CD4-positive, alpha-beta memory T cell (primary cell): Measurements from ENCODE around the gene RND3. TPM values are rescaled to one million over a fixed set of nuclear protein-coding genes. Genes with fewer than 3 reads are reported as not detected.

Source experiments
- CTCF ChIA-PET: fragments of 350-600 bp; sonication (Branson Sonifier 250); formaldehyde crosslinking; loops from one replicate; lab custom pipeline; 2021; ENCODE audit warnings: inconsistent platforms; ENCODE audit not compliant: partially characterized antibody; lab: Charles Lee
- POLR2A ChIA-PET: fragments of 350-600 bp; sonication (Branson Sonifier 250); formaldehyde crosslinking; loops from one replicate; lab custom pipeline; 2021; ENCODE audit not compliant: partially characterized antibody; lab: Charles Lee
- DNase-seq, 5 donors: peaks; one replicate each; pipeline versions ENCODE4 v3.0.0 to v3.0.0-alpha.2; 2020 to 2022; ENCODE audit warnings: mixed read lengths in 1 of 5
- H3K27ac ChIP-seq: one replicate; pipeline ENCODE4 v1.7.0; 2013; ENCODE audit warnings: low read depth, low read length
- H3K27me3 ChIP-seq: 2 replicates; pipeline ENCODE4 v1.7.0; 2013; ENCODE audit warnings: mild to moderate bottlenecking, low read length, moderate library complexity; ENCODE audit not compliant: insufficient read depth
- H3K36me3 ChIP-seq: 2 replicates; pipeline ENCODE4 v1.7.0; 2013; ENCODE audit warnings: mild to moderate bottlenecking, low read length, moderate library complexity; ENCODE audit not compliant: insufficient read depth
- H3K4me1 ChIP-seq: 2 replicates; pipeline ENCODE4 v1.7.0; 2013; ENCODE audit warnings: mild to moderate bottlenecking, low read length, moderate library complexity; ENCODE audit not compliant: insufficient read depth
- H3K4me3 ChIP-seq, 2 donors: one replicate each; pipeline ENCODE4 v1.7.0; 2013; ENCODE audit warnings: low read length in 2 of 2, mild to moderate bottlenecking in 1 of 2
- H3K9me3 ChIP-seq, 2 donors: one replicate each; pipeline ENCODE4 v1.7.0; 2013; ENCODE audit warnings: low read length in 2 of 2, control low read depth in 1 of 2; ENCODE audit not compliant: control insufficient read depth in 1 of 2
- H3K27ac Mint-ChIP-seq, 7 donors: one replicate each; pipeline ENCODE4 v1.8.0; 2020 to 2021; ENCODE audit warnings: mixed read lengths in 7 of 7, mild to moderate bottlenecking in 6 of 7, inconsistent platforms in 3 of 7, moderate library complexity in 3 of 7
- H3K27me3 Mint-ChIP-seq, 2 donors: one replicate each; pipeline ENCODE4 v1.8.0; 2020 to 2021; ENCODE audit warnings: mixed read lengths in 2 of 2
- H3K36me3 Mint-ChIP-seq, 2 donors: one replicate each; pipeline ENCODE4 v1.8.0; 2020 to 2021; ENCODE audit warnings: mixed read lengths in 2 of 2, inconsistent platforms in 1 of 2, mild to moderate bottlenecking in 1 of 2
- H3K4me1 Mint-ChIP-seq, 4 donors: one replicate each; pipeline ENCODE4 v1.8.0; 2020 to 2021; ENCODE audit warnings: mixed read lengths in 4 of 4, mild to moderate bottlenecking in 1 of 4
- H3K4me3 Mint-ChIP-seq, 8 donors: one replicate each; pipeline ENCODE4 v1.8.0; 2020 to 2021; ENCODE audit warnings: mixed read lengths in 8 of 8, mild to moderate bottlenecking in 7 of 8, moderate library complexity in 6 of 8, inconsistent platforms in 3 of 8
- H3K9me3 Mint-ChIP-seq, 8 donors: one replicate each; pipeline ENCODE4 v1.8.0; 2020 to 2021; ENCODE audit warnings: mixed read lengths in 8 of 8, mild to moderate bottlenecking in 5 of 8, inconsistent platforms in 3 of 8, moderate library complexity in 1 of 8
- intact Hi-C: fragments of 100-400 bp; cut with micrococcal nuclease; formaldehyde crosslinking; loops from one replicate; pipeline ENCODE4 v1.15.1; 2023
- polyA plus RNA-seq, 2 donors: library from polyadenylated mRNA; unstranded; fragments of 300-500 nt; fragmentation: Illumina TruSeq; gene quantifications; one replicate each; pipeline ENCODE4 v1.2.3, GENCODE V29; 2021
- total RNA-seq, 2 experiments: library from RNA; stranded (reverse); gene quantifications; one replicate each; pipeline ENCODE4 v1.2.3, GENCODE V29; 2021

RND3 gene
- total and polyA plus RNA-seq, 4 experiments from 2014 or later, result not detected

DNA sequence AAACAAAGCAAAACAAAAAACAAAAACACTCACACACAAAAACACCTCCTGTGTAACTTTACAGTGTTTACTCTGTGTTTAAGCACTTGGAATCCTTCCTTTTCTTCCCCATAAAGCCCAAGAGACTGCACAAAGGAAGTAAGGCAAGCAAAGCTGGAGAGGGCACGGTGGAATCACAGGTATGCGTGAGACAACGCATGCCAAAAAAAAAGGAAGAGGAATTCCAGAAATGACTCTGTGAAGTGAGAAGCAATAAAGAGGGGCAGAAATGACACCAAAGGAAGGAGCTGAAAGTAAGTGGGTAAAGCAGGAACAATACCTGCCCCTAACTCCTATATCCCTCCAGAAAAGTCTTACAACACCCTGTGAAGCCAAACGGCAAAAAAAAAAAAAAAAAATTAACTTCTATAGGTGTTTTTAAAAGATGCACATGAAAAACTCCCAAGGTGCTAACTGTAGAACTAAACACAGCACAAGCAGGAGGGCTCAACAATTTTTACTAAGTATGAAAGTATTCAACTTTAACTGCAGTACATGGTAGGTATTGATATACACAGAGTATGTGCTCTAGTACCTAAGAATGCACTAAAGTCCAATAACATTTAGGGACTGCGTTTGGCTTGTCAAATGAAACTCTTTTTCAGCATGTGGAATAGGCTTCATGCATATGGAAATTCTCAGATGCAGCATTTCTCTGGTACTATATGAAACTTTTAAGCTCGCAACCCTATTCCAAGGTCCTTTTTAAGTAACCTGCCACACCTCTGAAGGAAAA, 9.1 kb downstream of the RND3 start:
- Mint-ChIP-seq H3K27me3 (peaks cover 4 to 8% of the 10 kb centered on the region in 2 donors), H3K4me3 (no peak overlapping the region), H3K4me1 (no peaks in the 10 kb centered on the region), H3K36me3 (no peaks in the 10 kb centered on the region), H3K9me3 (peaks cover 0 to 2% (median 0%) of the 10 kb centered on the region in 8 donors), H3K27ac (no peak overlapping the region)
- Histone ChIP-seq H3K27me3 (no peaks in the 10 kb centered on the region), H3K4me3 (no peak overlapping the region), H3K36me3 (no peaks in the 10 kb centered on the region), H3K9me3 (no peaks in the 10 kb centered on the region), H3K4me1 (no peaks in the 10 kb centered on the region), H3K27ac (no peak overlapping the region)
- ChIA-PET CTCF (no interaction called here), POLR2A (interaction anchor here (0.7 kb wide), 1 partner anchor 404 kb away, joined by 3 read pairs; no protein-coding TSS in a partner anchor)
- intact Hi-C loops, result no loop called here
- no peak for DNase-seq

DNA sequence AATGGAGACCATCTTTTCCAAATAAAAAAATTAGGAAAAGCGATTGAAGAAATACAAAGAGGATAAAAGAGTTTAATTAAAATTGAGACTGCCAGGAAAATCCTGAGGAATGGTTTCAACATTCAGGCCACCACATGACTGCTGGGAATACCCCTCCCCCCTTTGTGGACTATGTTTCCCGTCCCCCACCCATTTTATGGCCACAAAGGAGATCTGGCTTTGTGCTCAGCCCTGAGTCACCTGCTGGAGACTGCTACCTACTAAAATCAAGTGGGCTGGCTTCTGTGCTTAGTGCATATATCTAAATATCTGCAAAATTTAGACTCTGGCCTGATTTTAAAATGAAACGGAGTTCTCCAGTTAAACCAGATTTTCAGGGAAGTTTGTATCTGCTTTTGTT, 10.1 kb downstream of the RND3 start:
- H3K4me1 Mint-ChIP-seq, result no peaks in the 10 kb centered on the region
- DNase-seq, result no peak
- H3K27ac ChIP-seq, result no peak overlapping the region
- H3K27ac Mint-ChIP-seq, result no peak overlapping the region
- H3K27me3 ChIP-seq, result no peaks in the 10 kb centered on the region
- H3K9me3 Mint-ChIP-seq, result peaks cover 0 to 2% (median 0%) of the 10 kb centered on the region in 8 donors
- no peaks in the 10 kb centered on the region for H3K4me1 ChIP-seq
- no peaks in the 10 kb centered on the region for H3K36me3 ChIP-seq
- H3K27me3 Mint-ChIP-seq, result no peaks in the 10 kb centered on the region
- H3K9me3 ChIP-seq, result no peaks in the 10 kb centered on the region
- ChIA-PET CTCF (no interaction called here), POLR2A (no interaction called here)
- intact Hi-C loops, result no loop called here
- H3K4me3 Mint-ChIP-seq, result no peak overlapping the region
- H3K4me3 ChIP-seq, result no peak overlapping the region
- H3K36me3 Mint-ChIP-seq, result no peaks in the 10 kb centered on the region

DNA sequence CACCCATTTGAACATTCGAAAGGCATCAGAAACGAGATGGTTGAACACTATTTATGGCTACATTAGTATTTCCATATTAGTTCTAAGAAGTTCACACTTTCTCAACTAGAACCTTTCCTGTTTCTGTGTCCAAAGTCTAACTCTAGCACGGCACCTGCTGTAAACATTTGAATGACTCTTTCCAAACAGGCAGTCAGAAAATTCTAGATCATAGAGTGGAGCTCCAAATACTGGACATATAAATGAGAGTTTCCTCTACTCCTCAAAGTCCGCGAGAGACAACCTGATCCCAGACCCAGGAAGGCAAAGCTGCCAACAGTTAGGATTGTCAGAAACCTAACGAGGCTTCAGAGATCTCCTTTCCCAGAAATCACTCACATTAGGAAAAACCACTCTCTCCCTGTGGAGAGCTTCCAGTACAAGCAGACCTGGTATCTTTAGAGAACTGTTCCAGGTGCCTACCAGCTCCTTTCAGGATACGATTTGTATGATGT, 10.6 kb downstream of the RND3 start:
- POLR2A ChIA-PET, result no interaction called here
- H3K36me3 ChIP-seq, result no peaks in the 10 kb centered on the region
- H3K4me3 ChIP-seq, result no peak overlapping the region
- no peaks in the 10 kb centered on the region for H3K4me1 ChIP-seq
- no peak overlapping the region for H3K27ac Mint-ChIP-seq
- H3K4me3 Mint-ChIP-seq, result no peak overlapping the region
- H3K9me3 ChIP-seq, result no peaks in the 10 kb centered on the region
- intact Hi-C loops, result no loop called here
- H3K27ac ChIP-seq, result no peak overlapping the region
- no peaks in the 10 kb centered on the region for H3K36me3 Mint-ChIP-seq
- CTCF ChIA-PET, result no interaction called here
- no peaks in the 10 kb centered on the region for H3K27me3 Mint-ChIP-seq
- H3K4me1 Mint-ChIP-seq, result no peaks in the 10 kb centered on the region
- H3K9me3 Mint-ChIP-seq, result peaks cover 0 to 2% (median 0%) of the 10 kb centered on the region in 8 donors
- DNase-seq, result no peak
- H3K27me3 ChIP-seq, result no peaks in the 10 kb centered on the region

DNA sequence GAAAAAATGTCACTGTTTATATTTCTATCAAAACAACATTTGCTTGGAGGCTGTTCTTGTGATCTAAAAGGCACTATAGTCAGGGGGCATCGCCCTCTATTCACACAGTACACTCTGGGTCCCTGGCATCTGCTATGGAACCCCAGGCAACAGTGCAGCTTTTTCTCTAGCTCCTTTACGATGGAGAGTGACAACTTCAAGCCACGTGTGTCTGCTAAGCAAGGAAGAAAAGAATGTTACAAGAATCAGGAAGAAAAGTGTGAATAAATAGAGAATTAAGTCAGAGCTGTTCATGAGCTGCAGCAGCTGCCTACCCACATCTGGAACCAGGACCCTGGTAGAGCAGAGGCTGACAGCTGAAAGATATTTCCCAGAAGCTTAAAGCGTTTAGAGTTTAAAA, 11.2 kb downstream of the RND3 start:
- Histone ChIP-seq H3K9me3 (no peaks in the 10 kb centered on the region), H3K4me3 (no peak overlapping the region), H3K27ac (no peak overlapping the region), H3K27me3 (no peaks in the 10 kb centered on the region), H3K36me3 (no peaks in the 10 kb centered on the region), H3K4me1 (no peaks in the 10 kb centered on the region)
- intact Hi-C loops, result no loop called here
- Mint-ChIP-seq H3K4me1 (no peaks in the 10 kb centered on the region), H3K9me3 (peaks cover 0 to 2% (median 0%) of the 10 kb centered on the region in 8 donors), H3K36me3 (no peaks in the 10 kb centered on the region), H3K27me3 (no peaks in the 10 kb centered on the region), H3K4me3 (no peak overlapping the region), H3K27ac (no peak overlapping the region)
- CTCF ChIA-PET, result no interaction called here
- POLR2A ChIA-PET, result no interaction called here
- DNase-seq, result no peak

DNA sequence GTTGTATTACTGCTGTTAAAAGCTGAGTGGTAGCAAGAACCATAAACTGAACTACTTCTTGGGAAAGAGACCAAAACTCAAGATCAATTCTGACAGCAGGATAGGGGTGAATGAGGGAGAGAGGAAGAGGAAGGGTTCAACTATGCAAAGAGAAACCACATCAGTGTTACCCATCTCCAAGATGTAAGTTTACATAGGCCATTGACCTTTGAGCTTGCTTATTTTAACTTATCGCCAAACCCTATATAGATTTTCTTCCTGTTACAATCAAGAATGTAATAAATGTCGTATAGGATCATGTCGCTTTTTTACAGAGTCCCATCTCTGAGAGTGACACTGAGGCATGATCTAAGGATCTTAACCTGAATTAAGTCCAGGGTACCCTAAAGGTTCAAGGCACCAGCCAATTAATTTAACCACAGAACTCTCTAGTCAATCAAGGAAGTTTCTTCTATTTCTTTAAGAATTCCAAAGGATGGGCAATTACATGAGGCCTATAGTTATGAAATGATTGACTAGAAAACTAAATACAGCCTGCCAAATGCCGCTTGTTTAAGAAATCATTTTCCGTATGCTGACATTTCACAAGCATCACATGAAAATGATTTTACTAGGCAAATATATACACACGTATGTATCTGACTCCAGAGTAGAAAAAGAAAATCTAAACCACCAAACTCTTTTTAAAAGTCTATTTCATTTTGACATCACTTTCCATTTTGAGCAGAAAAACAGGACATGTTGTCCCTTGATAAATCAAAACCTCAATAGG, 11.8 kb downstream of the RND3 start:
- Histone ChIP-seq H3K36me3 (no peaks in the 10 kb centered on the region), H3K4me3 (no peak overlapping the region), H3K27me3 (no peaks in the 10 kb centered on the region), H3K4me1 (no peaks in the 10 kb centered on the region), H3K27ac (no peak overlapping the region), H3K9me3 (no peaks in the 10 kb centered on the region)
- no peak for DNase-seq
- CTCF ChIA-PET, result no interaction called here
- no peak overlapping the region for H3K27ac Mint-ChIP-seq
- no peaks in the 10 kb centered on the region for H3K36me3 Mint-ChIP-seq
- H3K4me1 Mint-ChIP-seq, result no peaks in the 10 kb centered on the region
- intact Hi-C loops, result no loop called here
- no peak overlapping the region for H3K4me3 Mint-ChIP-seq
- H3K9me3 Mint-ChIP-seq, result peaks cover 0 to 2% (median 0%) of the 10 kb centered on the region in 8 donors
- H3K27me3 Mint-ChIP-seq, result no peaks in the 10 kb centered on the region
- POLR2A ChIA-PET, result no interaction called here

DNA sequence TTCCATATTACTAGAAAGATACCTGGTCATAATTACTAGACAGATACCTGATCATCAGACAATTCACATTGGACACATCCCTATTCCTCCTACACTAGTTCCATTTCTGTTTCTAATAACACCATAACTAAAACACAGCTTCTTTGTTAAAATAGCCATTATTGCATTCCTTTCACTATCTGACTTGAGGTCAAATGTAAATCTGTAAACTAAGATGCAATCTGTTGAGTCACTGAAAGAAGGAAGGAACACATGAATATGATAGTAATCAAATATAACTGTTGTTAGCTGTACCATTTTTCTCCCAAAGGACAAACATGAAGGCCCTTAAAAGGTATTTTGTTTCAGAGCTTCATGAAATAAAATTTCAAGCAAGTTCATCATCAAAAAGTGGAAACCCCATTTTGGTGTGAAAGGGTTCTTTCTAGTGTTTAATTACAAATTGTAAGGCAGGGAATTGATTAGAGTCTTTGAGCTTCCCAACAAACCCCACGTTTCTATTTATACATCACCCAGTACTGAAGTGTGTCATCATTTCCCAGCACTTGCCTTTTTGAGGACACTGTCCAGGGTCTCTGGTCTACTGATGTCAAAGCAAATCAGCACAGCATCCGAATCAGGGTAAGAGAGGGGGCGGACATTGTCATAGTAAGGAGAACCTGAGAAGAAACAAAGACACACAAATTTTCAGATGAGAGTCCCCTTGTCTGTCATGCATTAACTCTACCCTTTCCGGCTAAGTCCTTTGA, 13.0 kb downstream of the RND3 start:
- no peaks in the 10 kb centered on the region for H3K9me3 ChIP-seq
- intact Hi-C loops, result no loop called here

DNA sequence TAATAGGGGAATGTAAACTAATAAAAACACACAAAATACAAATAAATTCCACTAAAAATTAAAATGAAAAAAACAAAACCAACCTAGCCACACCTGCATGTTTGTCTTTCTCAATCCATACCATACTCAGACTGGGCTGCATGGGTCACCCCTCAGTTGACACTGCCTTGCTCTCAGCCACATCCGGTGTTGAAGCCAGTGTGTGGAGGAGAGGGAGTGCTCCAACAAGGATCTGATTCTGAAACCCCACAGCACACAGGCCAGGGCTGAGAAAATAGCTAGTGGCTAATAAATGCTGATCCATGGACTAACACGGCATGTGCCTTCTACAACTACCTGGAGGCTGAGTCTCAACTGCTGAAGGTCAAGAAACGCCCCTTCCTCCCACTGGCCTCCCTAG, 13.7 kb downstream of the RND3 start:
- Histone ChIP-seq H3K4me3 (no peak overlapping the region), H3K9me3 (no peaks in the 10 kb centered on the region), H3K4me1 (no peaks in the 10 kb centered on the region), H3K27me3 (no peaks in the 10 kb centered on the region), H3K36me3 (no peaks in the 10 kb centered on the region), H3K27ac (no peak overlapping the region)
- Mint-ChIP-seq H3K27me3 (peaks cover 0 to 1% of the 10 kb centered on the region in 2 donors), H3K9me3 (peaks cover 0 to 3% (median 0%) of the 10 kb centered on the region in 8 donors), H3K4me1 (no peaks in the 10 kb centered on the region), H3K27ac (no peak overlapping the region), H3K4me3 (no peak overlapping the region), H3K36me3 (no peaks in the 10 kb centered on the region)
- POLR2A ChIA-PET, result no interaction called here
- CTCF ChIA-PET, result no interaction called here
- intact Hi-C loops, result no loop called here
- no peak for DNase-seq

More for the DNA sequence above, 13.0 kb downstream of the RND3 start:
- Mint-ChIP-seq H3K4me3 (no peak overlapping the region), H3K36me3 (no peaks in the 10 kb centered on the region), H3K27me3 (no peaks in the 10 kb centered on the region), H3K27ac (no peak overlapping the region), H3K9me3 (peaks cover 0 to 2% (median 0%) of the 10 kb centered on the region in 8 donors), H3K4me1 (no peaks in the 10 kb centered on the region)
- no peaks in the 10 kb centered on the region for H3K27me3 ChIP-seq
- no peak for DNase-seq
- CTCF ChIA-PET, result no interaction called here
- POLR2A ChIA-PET, result no interaction called here
- no peaks in the 10 kb centered on the region for H3K4me1 ChIP-seq
- H3K27ac ChIP-seq, result no peak overlapping the region
- H3K4me3 ChIP-seq, result no peak overlapping the region
- no peaks in the 10 kb centered on the region for H3K36me3 ChIP-seq
